Measurements from ENCODE around the gene CACNB2. TPM values are rescaled to one million over a fixed set of nuclear protein-coding genes. Genes with fewer than 3 reads are reported as not detected.
"Not testable (repeated sequence)": the region's sequence is repeated elsewhere in the genome, so short reads cannot be mapped to it uniquely, and the experiment has no call there.

CACNB2 gene
- total RNA-seq, 4 donors from 2014 or later, result 11.6 to 13.8 (median 12.1) TPM

GRCh38 chr10:18145652-18146051, 5.4 kb downstream of the CACNB2 start:
- no peak overlapping the region for H3K4me3 ChIP-seq
- no peaks in the 10 kb centered on the region for H3K9me3 ChIP-seq
- no peaks in the 10 kb centered on the region for H3K36me3 ChIP-seq
- peaks cover 7% of the 10 kb centered on the region for H3K27me3 ChIP-seq
- no peak for TF ChIP-seq POLR2A (IDR thresholded peaks at IDR 0.05)
- no peak for TF ChIP-seq CTCF (IDR thresholded peaks at IDR 0.05)
- no peak for TF ChIP-seq POLR2AphosphoS5 (IDR thresholded peaks at IDR 0.05)
- no peak for TF ChIP-seq EP300 (IDR thresholded peaks at IDR 0.05)
- no peak overlapping the region for H3K27ac ChIP-seq
- peaks cover 17% of the 10 kb centered on the region for H3K4me1 ChIP-seq
- 42% methylated on average over 2 of the region's 2 CpGs for WGBS
- no peak for DNase-seq (ENCODE audit: low spot score in 2 of 2)

GRCh38 chr10:18149196-18149800, 9.1 kb downstream of the CACNB2 start:
- no peak for DNase-seq (ENCODE audit: low spot score in 2 of 2)
- no peak overlapping the region for H3K27ac ChIP-seq
- H3K36me3 ChIP-seq, result no peaks in the 10 kb centered on the region
- no peaks in the 10 kb centered on the region for H3K9me3 ChIP-seq
- H3K4me3 ChIP-seq, result no peak overlapping the region
- H3K4me1 ChIP-seq, result peaks cover 9% of the 10 kb centered on the region
- TF ChIP-seq POLR2AphosphoS5 (IDR thresholded peaks at IDR 0.05) (no peak), POLR2A (IDR thresholded peaks at IDR 0.05) (no peak), CTCF (IDR thresholded peaks at IDR 0.05) (no peak), EP300 (IDR thresholded peaks at IDR 0.05) (no peak)
- 94% methylated on average over 6 of the region's 6 CpGs for WGBS
- no peaks in the 10 kb centered on the region for H3K27me3 ChIP-seq

- no peak for DNase-seq (ENCODE audit: low spot score in 2 of 2)
- H3K27ac ChIP-seq, result no peak overlapping the region
- H3K27me3 ChIP-seq, result no peaks in the 10 kb centered on the region
- TF ChIP-seq POLR2AphosphoS5 (IDR thresholded peaks at IDR 0.05), result no peak
- TF ChIP-seq EP300 (IDR thresholded peaks at IDR 0.05), result no peak
- no peak for TF ChIP-seq CTCF (IDR thresholded peaks at IDR 0.05)
- no peak for TF ChIP-seq POLR2A (IDR thresholded peaks at IDR 0.05)
- H3K36me3 ChIP-seq, result no peaks in the 10 kb centered on the region
- H3K4me1 ChIP-seq, result no peaks in the 10 kb centered on the region
- no peaks in the 10 kb centered on the region for H3K9me3 ChIP-seq
- no peak overlapping the region for H3K4me3 ChIP-seq
- 93% methylated on average over 5 of the region's 5 CpGs for WGBS
These were observed 11.2 kb downstream of the CACNB2 start for GRCh38 chr10:18151356-18151890.

DNA sequence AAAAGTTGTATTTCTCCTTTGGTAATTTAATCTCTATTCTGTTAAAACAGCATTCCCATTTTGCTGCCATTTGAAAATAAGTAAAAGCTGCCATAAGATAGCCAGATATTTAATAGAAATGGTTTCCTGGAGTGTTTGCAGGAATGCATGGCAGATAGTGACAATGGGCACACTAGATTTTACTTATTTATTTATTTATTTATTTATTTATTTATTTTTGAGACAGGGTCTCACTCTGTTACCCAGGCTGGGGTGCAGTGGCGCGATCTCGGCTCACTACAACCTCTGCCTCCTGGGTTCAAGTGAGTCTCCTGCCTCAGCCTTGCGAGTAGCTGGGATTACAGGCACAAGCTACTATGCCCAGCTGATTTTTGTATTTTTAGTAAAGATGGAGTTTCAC, 13.2 kb downstream of the CACNB2 start:
- 95% methylated on average over 4 of the region's 4 CpGs for WGBS
- not testable (repeated sequence) for H3K36me3 ChIP-seq; H3K27ac ChIP-seq; H3K4me3 ChIP-seq; DNase-seq (ENCODE audit: low spot score in 2 of 2); H3K27me3 ChIP-seq; H3K9me3 ChIP-seq; H3K4me1 ChIP-seq

GRCh38 chr10:18155321-18155720, 15.1 kb downstream of the CACNB2 start:
- Histone ChIP-seq H3K9me3 (no peaks in the 10 kb centered on the region), H3K36me3 (no peaks in the 10 kb centered on the region), H3K27me3 (no peaks in the 10 kb centered on the region), H3K27ac (no peak overlapping the region), H3K4me3 (no peak overlapping the region), H3K4me1 (peaks cover 14% of the 10 kb centered on the region)
- TF ChIP-seq POLR2A (IDR thresholded peaks at IDR 0.05), result no peak
- no peak for TF ChIP-seq POLR2AphosphoS5 (IDR thresholded peaks at IDR 0.05)
- TF ChIP-seq EP300 (IDR thresholded peaks at IDR 0.05), result no peak
- TF ChIP-seq CTCF (IDR thresholded peaks at IDR 0.05), result no peak
- DNase-seq (ENCODE audit: low spot score in 2 of 2), result no peak

GRCh38 chr10:18156797-18157196, 16.6 kb downstream of the CACNB2 start:
- not testable (repeated sequence) for H3K4me3 ChIP-seq; H3K9me3 ChIP-seq; DNase-seq (ENCODE audit: low spot score in 2 of 2); H3K36me3 ChIP-seq; H3K27ac ChIP-seq; H3K27me3 ChIP-seq
- H3K4me1 ChIP-seq, result peaks cover 14% of the 10 kb centered on the region
- WGBS, result 84% methylated on average over 8 of the region's 8 CpGs
